T-helper 1 cell treated with Interleukin-12 subunit alpha and Interleukin-12 subunit beta and Interleukin-4 antibody, amounts not matched to agents 30 μg/mL and 1 μg/mL, for 36 hours (primary cell): ENCODE data around the gene ALS2.
"Not testable (repeated sequence)": the region's sequence is repeated elsewhere in the genome, so short reads cannot be mapped to it uniquely, and the experiment has no call there.

ENCODE experiments used
- H3K27ac Mint-ChIP-seq: one replicate; pipeline ENCODE4 v1.8.0; 2021; ENCODE audit warnings: mild to moderate bottlenecking, mixed read lengths
- H3K27me3 Mint-ChIP-seq: one replicate; pipeline ENCODE4 v1.8.0; 2021; ENCODE audit warnings: low read depth, mixed read lengths
- H3K36me3 Mint-ChIP-seq: one replicate; pipeline ENCODE4 v1.8.0; 2021; ENCODE audit warnings: low read depth, mixed read lengths
- H3K4me1 Mint-ChIP-seq: one replicate; pipeline ENCODE4 v1.8.0; 2021; ENCODE audit warnings: low read depth, mixed read lengths
- H3K4me3 Mint-ChIP-seq: one replicate; pipeline ENCODE4 v1.8.0; 2021; ENCODE audit warnings: mild to moderate bottlenecking, moderate library complexity, mixed read lengths
- H3K9me3 Mint-ChIP-seq: one replicate; pipeline ENCODE4 v1.8.0; 2021; ENCODE audit warnings: mixed read lengths

ALS2 gene

GRCh38 chr2:201798914-201799285 lies 18.2 kb upstream of the ALS2 start:
- not testable (repeated sequence) for H3K4me3 Mint-ChIP-seq, H3K36me3 Mint-ChIP-seq, H3K4me1 Mint-ChIP-seq, H3K9me3 Mint-ChIP-seq, H3K27ac Mint-ChIP-seq
- peaks cover 29% of the 10 kb centered on the region for H3K27me3 Mint-ChIP-seq

GRCh38 chr2:201798252-201798913 lies 17.6 kb upstream of the ALS2 start:
- Mint-ChIP-seq H3K4me1 (no peaks in the 10 kb centered on the region), H3K9me3 (no peaks in the 10 kb centered on the region), H3K36me3 (no peaks in the 10 kb centered on the region), H3K27ac (no peak overlapping the region), H3K4me3 (no peak overlapping the region), H3K27me3 (peaks cover 29% of the 10 kb centered on the region)

GRCh38 chr2:201797175-201797840 lies 16.6 kb upstream of the ALS2 start:
- Mint-ChIP-seq H3K27ac (no peak overlapping the region), H3K9me3 (no peaks in the 10 kb centered on the region), H3K4me3 (no peak overlapping the region)

GRCh38 chr2:201796478-201796865 lies 15.7 kb upstream of the ALS2 start:
- Mint-ChIP-seq H3K4me1 (no peaks in the 10 kb centered on the region), H3K27me3 (peaks cover 16% of the 10 kb centered on the region), H3K4me3 (no peak overlapping the region), H3K27ac (no peak overlapping the region), H3K36me3 (no peaks in the 10 kb centered on the region), H3K9me3 (no peaks in the 10 kb centered on the region)

More at GRCh38 chr2:201797175-201797840, 16.6 kb upstream of the ALS2 start:
- no peaks in the 10 kb centered on the region for H3K4me1 Mint-ChIP-seq
- peaks cover 20% of the 10 kb centered on the region for H3K27me3 Mint-ChIP-seq
- H3K36me3 Mint-ChIP-seq: no peaks in the 10 kb centered on the region

- Mint-ChIP-seq H3K36me3 (no peaks in the 10 kb centered on the region), H3K27me3 (peaks cover 12% of the 10 kb centered on the region), H3K4me3 (no peak overlapping the region), H3K27ac (no peak overlapping the region), H3K4me1 (no peaks in the 10 kb centered on the region), H3K9me3 (no peaks in the 10 kb centered on the region)
Observed at GRCh38 chr2:201795607-201796477, 15.1 kb upstream of the ALS2 start.

- peaks cover 9% of the 10 kb centered on the region for H3K27me3 Mint-ChIP-seq
- H3K27ac Mint-ChIP-seq: no peak overlapping the region
- H3K4me3 Mint-ChIP-seq: no peak overlapping the region
- H3K4me1 Mint-ChIP-seq: no peaks in the 10 kb centered on the region
- H3K9me3 Mint-ChIP-seq: no peaks in the 10 kb centered on the region
- H3K36me3 Mint-ChIP-seq: no peaks in the 10 kb centered on the region
Observed at GRCh38 chr2:201794294-201794693, 13.6 kb upstream of the ALS2 start.

- Mint-ChIP-seq H3K27me3 (peaks cover 9% of the 10 kb centered on the region), H3K9me3 (no peaks in the 10 kb centered on the region), H3K36me3 (no peaks in the 10 kb centered on the region), H3K4me1 (no peaks in the 10 kb centered on the region), H3K4me3 (no peak overlapping the region), H3K27ac (no peak overlapping the region)
Observed at GRCh38 chr2:201793631-201794030, 12.9 kb upstream of the ALS2 start.

GRCh38 chr2:201790989-201791388 lies 10.3 kb upstream of the ALS2 start:
- Mint-ChIP-seq H3K27ac (no peak overlapping the region), H3K9me3 (no peaks in the 10 kb centered on the region), H3K4me3 (no peak overlapping the region), H3K27me3 (peaks cover 10% of the 10 kb centered on the region), H3K36me3 (no peaks in the 10 kb centered on the region), H3K4me1 (no peaks in the 10 kb centered on the region)

GRCh38 chr2:201790291-201790690 lies 9.6 kb upstream of the ALS2 start:
- Mint-ChIP-seq H3K36me3 (no peaks in the 10 kb centered on the region), H3K27ac (no peak overlapping the region), H3K4me3 (no peak overlapping the region), H3K4me1 (no peaks in the 10 kb centered on the region), H3K9me3 (no peaks in the 10 kb centered on the region), H3K27me3 (peaks cover 5% of the 10 kb centered on the region)

- H3K27ac Mint-ChIP-seq: no peak overlapping the region
- no peak overlapping the region for H3K4me3 Mint-ChIP-seq
- no peaks in the 10 kb centered on the region for H3K36me3 Mint-ChIP-seq
- no peaks in the 10 kb centered on the region for H3K4me1 Mint-ChIP-seq
- H3K9me3 Mint-ChIP-seq: no peaks in the 10 kb centered on the region
- peaks cover 5% of the 10 kb centered on the region for H3K27me3 Mint-ChIP-seq
Observed at GRCh38 chr2:201789395-201789794, 8.7 kb upstream of the ALS2 start.

- Mint-ChIP-seq H3K36me3 (no peaks in the 10 kb centered on the region), H3K27me3 (peaks cover 9% of the 10 kb centered on the region), H3K4me1 (no peaks in the 10 kb centered on the region), H3K27ac (no peak overlapping the region), H3K4me3 (no peak overlapping the region), H3K9me3 (no peaks in the 10 kb centered on the region)
Observed at GRCh38 chr2:201788371-201788770, 7.6 kb upstream of the ALS2 start.

GRCh38 chr2:201786471-201786870 lies 5.7 kb upstream of the ALS2 start:
- Mint-ChIP-seq H3K4me1 (peaks cover 3% of the 10 kb centered on the region), H3K27ac (no peak overlapping the region), H3K27me3 (peaks cover 18% of the 10 kb centered on the region), H3K9me3 (no peaks in the 10 kb centered on the region), H3K4me3 (no peak overlapping the region), H3K36me3 (no peaks in the 10 kb centered on the region)

- Mint-ChIP-seq H3K27me3 (peaks cover 22% of the 10 kb centered on the region), H3K9me3 (no peaks in the 10 kb centered on the region), H3K4me3 (no peak overlapping the region), H3K36me3 (no peaks in the 10 kb centered on the region), H3K27ac (no peak overlapping the region), H3K4me1 (peaks cover 10% of the 10 kb centered on the region)
Observed at GRCh38 chr2:201785135-201785534, 4.4 kb upstream of the ALS2 start.

GRCh38 chr2:201784563-201784962 lies 3.8 kb upstream of the ALS2 start:
- peaks cover 22% of the 10 kb centered on the region for H3K27me3 Mint-ChIP-seq

GRCh38 chr2:201781557-201782051 lies 871 bp upstream of the ALS2 start:
- H3K4me3 Mint-ChIP-seq: peak overlapping the region; percentile 98
- no peaks in the 10 kb centered on the region for H3K9me3 Mint-ChIP-seq
- peaks cover 18% of the 10 kb centered on the region for H3K27me3 Mint-ChIP-seq
- H3K36me3 Mint-ChIP-seq: no peaks in the 10 kb centered on the region
- H3K27ac Mint-ChIP-seq: peak overlapping the region; percentile 98
- H3K4me1 Mint-ChIP-seq: peaks cover 24% of the 10 kb centered on the region

More at GRCh38 chr2:201784563-201784962, 3.8 kb upstream of the ALS2 start:
- no peaks in the 10 kb centered on the region for H3K36me3 Mint-ChIP-seq
- peaks cover 14% of the 10 kb centered on the region for H3K4me1 Mint-ChIP-seq
- no peak overlapping the region for H3K4me3 Mint-ChIP-seq
- no peaks in the 10 kb centered on the region for H3K9me3 Mint-ChIP-seq
- no peak overlapping the region for H3K27ac Mint-ChIP-seq
